Fibroblast of lung (primary cell): Measurements from ENCODE around the gene DHRS7. TPM values are rescaled to one million over a fixed set of nuclear protein-coding genes. Genes with fewer than 3 reads are reported as not detected.

Experiments
- DNase-seq, 2 donors: peaks; one replicate each; pipeline versions ENCODE4 v3.0.0 to v3.0.0-alpha.2; 2010; ENCODE audit warnings: low read depth in 2 of 2
- H2AFZ ChIP-seq: 2 replicates; pipeline ENCODE4 v1.5.1; 2012; ENCODE audit warnings: low read length, control low read depth, inconsistent platforms
- H3K27ac ChIP-seq: 2 replicates; pipeline ENCODE4 v1.5.1; 2011; ENCODE audit warnings: low read length, control low read depth; ENCODE audit not compliant: insufficient read depth
- H3K27me3 ChIP-seq: 2 replicates; pipeline ENCODE4 v1.5.1; 2011; ENCODE audit warnings: mild to moderate bottlenecking, low read length; ENCODE audit not compliant: control insufficient read depth, insufficient read depth
- H3K36me3 ChIP-seq: 2 replicates; pipeline ENCODE4 v1.5.1; 2011; ENCODE audit warnings: low read length; ENCODE audit not compliant: control insufficient read depth, insufficient read depth
- H3K4me1 ChIP-seq: 2 replicates; pipeline ENCODE4 v1.5.1; 2011; ENCODE audit warnings: low read length; ENCODE audit not compliant: control insufficient read depth, insufficient read depth; ENCODE audit errors: extremely low read depth
- H3K4me2 ChIP-seq: 2 replicates; pipeline ENCODE4 v1.5.1; 2011; ENCODE audit warnings: low read length, control low read depth; ENCODE audit not compliant: insufficient read depth; ENCODE audit errors: extremely low read depth
- H3K4me3 ChIP-seq, 4 experiments: fragments of 200-600 bp in 1 of 4; sonication (generic) in 1 of 4; replicated peaks in 1 of 4; 2 replicates each; pipeline ENCODE4 v1.5.1; 2011 to 2016; ENCODE audit warnings: low read length in 4 of 4, low read depth in 3 of 4, mild to moderate bottlenecking in 3 of 4, control low read depth in 2 of 4, inconsistent platforms in 1 of 4, mixed read lengths in 1 of 4; ENCODE audit not compliant: insufficient read depth in 1 of 4; ENCODE audit errors: control extremely low read depth in 1 of 4
- H3K79me2 ChIP-seq: 2 replicates; pipeline ENCODE4 v1.5.1; 2012; ENCODE audit warnings: mild to moderate bottlenecking, low read length, inconsistent platforms; ENCODE audit not compliant: control insufficient read depth, insufficient read depth
- H3K9ac ChIP-seq: 2 replicates; pipeline ENCODE4 v1.5.1; 2011; ENCODE audit warnings: mild to moderate bottlenecking, low read length, control low read depth; ENCODE audit not compliant: insufficient read depth
- H3K9me3 ChIP-seq: 2 replicates; pipeline ENCODE4 v1.5.1; 2012; ENCODE audit warnings: low read depth, low read length; ENCODE audit not compliant: control insufficient read depth, insufficient read depth
- H4K20me1 ChIP-seq: 2 replicates; pipeline ENCODE4 v1.5.1; 2011; ENCODE audit warnings: low read length; ENCODE audit not compliant: control insufficient read depth, insufficient read depth; ENCODE audit errors: extremely low read depth
- CTCF ChIP-seq, 2 donors: IDR thresholded peaks in 1 of 2; conservative IDR thresholded peaks in 1 of 2; 1 replicate in 1 of 2; 2 replicates in 1 of 2; pipeline ENCODE4 v1.5.1; 2011 to 2012; ENCODE audit warnings: low read length in 2 of 2, control low read depth in 1 of 2, inconsistent platforms in 1 of 2, low read depth in 1 of 2, mild to moderate bottlenecking in 1 of 2
- EZH2 ChIP-seq: IDR thresholded peaks from 2 replicates; pipeline ENCODE4 v1.5.1; 2012; ENCODE audit warnings: low read length, control low read depth, mild to moderate bottlenecking; ENCODE audit errors: missing control alignments
- polyA plus RNA-seq, 2 donors: library from polyadenylated mRNA; depleted of rRNA in 1 of 2; stranded (reverse) in 1 of 2; unstranded in 1 of 2; fragments of >200 nt; gene quantifications; 2 replicates each; pipeline ENCODE4 v1.2.1, GENCODE V29; 2011 to 2012; ENCODE audit warnings: missing spikeins in 1 of 2
- total RNA-seq: library from RNA; depleted of rRNA; stranded (reverse); fragments of >200 nt; gene quantifications from 2 replicates; pipeline ENCODE4 v1.2.1, GENCODE V29; 2014

DHRS7 gene
- total and polyA plus RNA-seq, 2 donors (not counting 1 experiment from before 2014, with no cell fraction given), result 61.0 to 170 TPM

GRCh38 chr14:60184905-60185555 lies 19.8 kb upstream of the DHRS7 start:
- Histone ChIP-seq H3K9me3 (no peaks in the 10 kb centered on the region), H3K36me3 (no peaks in the 10 kb centered on the region), H3K27me3 (no peaks in the 10 kb centered on the region), H4K20me1 (no peaks in the 10 kb centered on the region), H3K4me1 (no peaks in the 10 kb centered on the region), H3K27ac (no peak overlapping the region), H3K4me2 (no peak overlapping the region), H2AFZ (no peak overlapping the region), H3K9ac (no peak overlapping the region), H3K79me2 (no peaks in the 10 kb centered on the region), H3K4me3 (no peak overlapping the region)
- TF ChIP-seq EZH2, result no peak
- no peak for TF ChIP-seq CTCF (conservative IDR thresholded peaks at IDR 0.05 in 1 of 2, IDR thresholded peaks at IDR 0.05 in 1 of 2; ENCODE audit: low read depth in 1 of 2, low read length in 2 of 2)
- peak in 1 of 2 donors; percentile 9 for DNase-seq

GRCh38 chr14:60184146-60184904 lies 19.1 kb upstream of the DHRS7 start:
- peak overlapping the region; percentile 64 for H3K4me2 ChIP-seq
- peak; percentile 56 to 87 for DNase-seq
- no peak overlapping the region for H3K9ac ChIP-seq
- H3K36me3 ChIP-seq, result no peaks in the 10 kb centered on the region
- H2AFZ ChIP-seq, result peak overlapping the region; percentile 76
- no peaks in the 10 kb centered on the region for H4K20me1 ChIP-seq
- TF ChIP-seq CTCF (conservative IDR thresholded peaks at IDR 0.05 in 1 of 2, IDR thresholded peaks at IDR 0.05 in 1 of 2; ENCODE audit: low read depth in 1 of 2, low read length in 2 of 2) (peak; percentile 51 to 52), EZH2 (no peak)
- no peaks in the 10 kb centered on the region for H3K9me3 ChIP-seq
- H3K27ac ChIP-seq, result no peak overlapping the region
- no peaks in the 10 kb centered on the region for H3K27me3 ChIP-seq
- H3K79me2 ChIP-seq, result no peaks in the 10 kb centered on the region
- H3K4me1 ChIP-seq, result peaks cover 2% of the 10 kb centered on the region
- peak overlapping the region; percentile 31 to 63 (median 48) for H3K4me3 ChIP-seq

GRCh38 chr14:60183741-60184140 lies 18.5 kb upstream of the DHRS7 start:
- no peak for TF ChIP-seq CTCF (conservative IDR thresholded peaks at IDR 0.05 in 1 of 2, IDR thresholded peaks at IDR 0.05 in 1 of 2; ENCODE audit: low read depth in 1 of 2, low read length in 2 of 2)
- TF ChIP-seq EZH2, result no peak
- H3K36me3 ChIP-seq, result no peaks in the 10 kb centered on the region
- H3K4me3 ChIP-seq, result peak overlapping the region in 3 of 4 experiments; percentile 38 to 63 (median 58)
- no peaks in the 10 kb centered on the region for H3K79me2 ChIP-seq
- peak in 1 of 2 donors; percentile 56 for DNase-seq
- H3K4me2 ChIP-seq, result peak overlapping the region; percentile 64
- H2AFZ ChIP-seq, result peak overlapping the region; percentile 76
- peaks cover 2% of the 10 kb centered on the region for H3K4me1 ChIP-seq
- H3K27me3 ChIP-seq, result no peaks in the 10 kb centered on the region
- no peak overlapping the region for H3K9ac ChIP-seq
- no peaks in the 10 kb centered on the region for H4K20me1 ChIP-seq
- H3K9me3 ChIP-seq, result no peaks in the 10 kb centered on the region
- no peak overlapping the region for H3K27ac ChIP-seq
